ENCODE results near the gene HORMAD1. TPM values are rescaled to one million over a fixed set of nuclear protein-coding genes. Genes with fewer than 3 reads are reported as not detected.

HORMAD1 gene
- total and polyA plus RNA-seq, 2 of the 13 experiments (the other 11 are each of a cell fraction or from before 2014, with no cell fraction given) = not detected

Small RNAs within 50 kb of the gene (small RNA-seq; reads per million reads assigned to genes)
- 0 reads per million in 3 experiments for gene RNU6-1042P (ENCODE audit: insufficient read depth in 2 of 3, insufficient read length in 3 of 3, low read depth in 2 of 3, low replicate concordance in 1 of 3)

Other genes with a start within 250 kb of the HORMAD1 start
- gene TARS2, start 233.5 kb downstream of the HORMAD1 start, total RNA-seq (2016; rRNA removed; fragmentation: Illumina TruSeq; extraction: Trizol) = 18.9 and 22.8 TPM in 2 replicates
- 21.3 and 23.6 TPM in 2 replicates for gene TARS2, start 233.5 kb downstream of the HORMAD1 start, polyA plus RNA-seq (2011; rRNA removed)
- gene ECM1, start 212.8 kb downstream of the HORMAD1 start, total RNA-seq (2016; rRNA removed; fragmentation: Illumina TruSeq; extraction: Trizol) = 0.13 and 0.42 TPM in 2 replicates
- 1.0 and 1.4 TPM in 2 replicates for gene ECM1, start 212.8 kb downstream of the HORMAD1 start, polyA plus RNA-seq (2011; rRNA removed)
- gene FALEC, start 205.1 kb downstream of the HORMAD1 start, total RNA-seq (2016; rRNA removed; fragmentation: Illumina TruSeq; extraction: Trizol) = 0.71 TPM in 1 of 2 replicates, not detected in the other
- gene FALEC, start 205.1 kb downstream of the HORMAD1 start, polyA plus RNA-seq (2011; rRNA removed) = 0.20 and 0.33 TPM in 2 replicates
- gene ADAMTSL4, start 171.5 kb downstream of the HORMAD1 start, total RNA-seq (2016; rRNA removed; fragmentation: Illumina TruSeq; extraction: Trizol) = 1.9 and 3.9 TPM in 2 replicates
- 15.1 and 16.4 TPM in 2 replicates for gene ADAMTSL4, start 171.5 kb downstream of the HORMAD1 start, polyA plus RNA-seq (2011; rRNA removed)
- gene MCL1, start 141.3 kb downstream of the HORMAD1 start, total RNA-seq (2016; rRNA removed; fragmentation: Illumina TruSeq; extraction: Trizol) = 113 and 125 TPM in 2 replicates
- 69.5 and 70.6 TPM in 2 replicates for gene MCL1, start 141.3 kb downstream of the HORMAD1 start, polyA plus RNA-seq (2011; rRNA removed)
- 111 and 137 TPM in 2 replicates for gene ENSA, start 91.3 kb downstream of the HORMAD1 start, total RNA-seq (2016; rRNA removed; fragmentation: Illumina TruSeq; extraction: Trizol)
- 54.5 and 55.1 TPM in 2 replicates for gene ENSA, start 91.3 kb downstream of the HORMAD1 start, polyA plus RNA-seq (2011; rRNA removed)
- 12.8 and 19.3 TPM in 2 replicates for gene GOLPH3L, start 23.7 kb downstream of the HORMAD1 start, total RNA-seq (2016; rRNA removed; fragmentation: Illumina TruSeq; extraction: Trizol)
- gene GOLPH3L, start 23.7 kb downstream of the HORMAD1 start, polyA plus RNA-seq (2011; rRNA removed) = 6.6 and 8.2 TPM in 2 replicates
- gene CTSS, start 44.9 kb upstream of the HORMAD1 start, total RNA-seq (2016; rRNA removed; fragmentation: Illumina TruSeq; extraction: Trizol) = 1.0 and 1.3 TPM in 2 replicates
- gene CTSS, start 44.9 kb upstream of the HORMAD1 start, polyA plus RNA-seq (2011; rRNA removed) = 0.33 and 0.59 TPM in 2 replicates
- 0.62 and 1.4 TPM in 2 replicates for gene CTSK, start 87.4 kb upstream of the HORMAD1 start, total RNA-seq (2016; rRNA removed; fragmentation: Illumina TruSeq; extraction: Trizol)
- gene CTSK, start 87.4 kb upstream of the HORMAD1 start, polyA plus RNA-seq (2011; rRNA removed) = 6.2 and 6.3 TPM in 2 replicates
- gene ARNT, start 155.7 kb upstream of the HORMAD1 start, total RNA-seq (2016; rRNA removed; fragmentation: Illumina TruSeq; extraction: Trizol) = 17.6 and 17.8 TPM in 2 replicates
- 24.1 and 25.9 TPM in 2 replicates for gene ARNT, start 155.7 kb upstream of the HORMAD1 start, polyA plus RNA-seq (2011; rRNA removed)
- gene CTXND2, start 166.2 kb upstream of the HORMAD1 start, total RNA-seq (2016; rRNA removed; fragmentation: Illumina TruSeq; extraction: Trizol) = not detected in 2 replicates
- gene CTXND2, start 166.2 kb upstream of the HORMAD1 start, polyA plus RNA-seq (2011; rRNA removed) = not detected in 2 replicates
- gene SETDB1, start 205.5 kb upstream of the HORMAD1 start, total RNA-seq (2016; rRNA removed; fragmentation: Illumina TruSeq; extraction: Trizol) = 31.0 and 34.6 TPM in 2 replicates
- 30.1 and 33.1 TPM in 2 replicates for gene SETDB1, start 205.5 kb upstream of the HORMAD1 start, polyA plus RNA-seq (2011; rRNA removed)

Data from HepG2 (cell line).